Measurements from ENCODE around the gene MAN1C1. TPM values are rescaled to one million over a fixed set of nuclear protein-coding genes. Genes with fewer than 3 reads are reported as not detected.

The MAN1C1 gene
- polyA plus RNA-seq, 1 donor: 9.6 TPM

- DNase-seq (ENCODE audit: low read depth): no peak
Observed at GRCh38 chr1:25677193-25677773, 60.7 kb downstream of the MAN1C1 start.

GRCh38 chr1:25679171-25679570 lies 62.6 kb downstream of the MAN1C1 start:
- DNase-seq (ENCODE audit: low read depth): no peak

- DNase-seq (ENCODE audit: low read depth): no peak
Observed at GRCh38 chr1:25680701-25681100, 64.1 kb downstream of the MAN1C1 start.

GRCh38 chr1:25682059-25682601 lies 65.5 kb downstream of the MAN1C1 start:
- no peak for DNase-seq (ENCODE audit: low read depth)

- no peak for DNase-seq (ENCODE audit: low read depth)
Observed at GRCh38 chr1:25683177-25683576, 66.6 kb downstream of the MAN1C1 start.

GRCh38 chr1:25683731-25684130 lies 67.1 kb downstream of the MAN1C1 start:
- DNase-seq (ENCODE audit: low read depth): no peak

GRCh38 chr1:25684216-25684965 lies 67.8 kb downstream of the MAN1C1 start:
- no peak for DNase-seq (ENCODE audit: low read depth)

- DNase-seq (ENCODE audit: low read depth): no peak
Observed at GRCh38 chr1:25685211-25685750, 68.7 kb downstream of the MAN1C1 start.

- no peak for DNase-seq (ENCODE audit: low read depth)
Observed at GRCh38 chr1:25685938-25686665, 69.5 kb downstream of the MAN1C1 start.

- no peak for DNase-seq (ENCODE audit: low read depth)
Observed at GRCh38 chr1:25687221-25688017, 70.8 kb downstream of the MAN1C1 start.

- DNase-seq (ENCODE audit: low read depth): no peak
Observed at GRCh38 chr1:25688390-25689119, 72.0 kb downstream of the MAN1C1 start.

- DNase-seq (ENCODE audit: low read depth): no peak
Observed at GRCh38 chr1:25689686-25690381, 73.2 kb downstream of the MAN1C1 start.

- DNase-seq (ENCODE audit: low read depth): no peak
Observed at GRCh38 chr1:25690396-25690956, 73.9 kb downstream of the MAN1C1 start.

GRCh38 chr1:25691211-25691610 lies 74.6 kb downstream of the MAN1C1 start:
- no peak for DNase-seq (ENCODE audit: low read depth)

GRCh38 chr1:25692560-25692959 lies 76.0 kb downstream of the MAN1C1 start:
- no peak for DNase-seq (ENCODE audit: low read depth)

GRCh38 chr1:25694167-25695007 lies 77.8 kb downstream of the MAN1C1 start:
- no peak for DNase-seq (ENCODE audit: low read depth)

GRCh38 chr1:25695090-25695770 lies 78.6 kb downstream of the MAN1C1 start:
- no peak for DNase-seq (ENCODE audit: low read depth)

GRCh38 chr1:25695771-25696311 lies 79.2 kb downstream of the MAN1C1 start:
- no peak for DNase-seq (ENCODE audit: low read depth)

Data from forelimb muscle (tissue), 1 donor.